A673 (cell line): ENCODE measurements around the gene HACD1. TPM values are rescaled to one million over a fixed set of nuclear protein-coding genes. Genes with fewer than 3 reads are reported as not detected.

Experiments used
- BruUV-seq: library from RNA; stranded (reverse); fragments of 400-500 nt; replicated peaks from 2 replicates; lab custom pipeline; 2021; lab: Mats Ljungman, UMichigan
- CTCF ChIA-PET: fragments of 300-600 bp; sonication (Branson Sonifier 250); formaldehyde crosslinking; loops from one replicate; lab custom pipeline; 2022; ENCODE audit warnings: antibody characterized with exemption; lab: Charles Lee
- POLR2A ChIA-PET: fragments of 300-600 bp; sonication (Branson Sonifier 250); formaldehyde crosslinking; loops from one replicate; lab custom pipeline; 2022; ENCODE audit warnings: antibody characterized with exemption; ENCODE audit not compliant: low non-redundant PET; lab: Charles Lee
- DNase-seq: peaks from one replicate; pipeline ENCODE4 v3.0.0-alpha.2; 2015; ENCODE audit warnings: low spot score
- H3K27ac ChIP-seq: fragments of 200-600 bp; sonication (generic); 2 replicates; pipeline ENCODE4 v1.5.1; 2016; ENCODE audit warnings: mixed run types, low read depth, mild to moderate bottlenecking, mixed read lengths, antibody characterized with exemption, low read length; ENCODE audit not compliant: poor library complexity, severe bottlenecking
- H3K27me3 ChIP-seq: fragments of 200-600 bp; sonication (generic); replicated peaks from 2 replicates; pipeline ENCODE4 v1.6.1; 2017; ENCODE audit warnings: mixed run types, low read depth, mild to moderate bottlenecking, mixed read lengths, antibody characterized with exemption, low read length; ENCODE audit not compliant: insufficient read depth, poor library complexity
- H3K36me3 ChIP-seq: fragments of 200-600 bp; sonication (generic); 2 replicates; pipeline ENCODE4 v1.6.1; 2016; ENCODE audit warnings: mixed run types, mild to moderate bottlenecking, mixed read lengths, antibody characterized with exemption, low read length; ENCODE audit not compliant: insufficient read depth, poor library complexity, severe bottlenecking
- H3K4me1 ChIP-seq: fragments of 200-600 bp; sonication (generic); 2 replicates; pipeline ENCODE4 v1.6.1; 2017; ENCODE audit warnings: mixed run types, mild to moderate bottlenecking, mixed read lengths, antibody characterized with exemption, low read length; ENCODE audit not compliant: insufficient read depth, poor library complexity, severe bottlenecking
- H3K4me3 ChIP-seq: fragments of 200-600 bp; sonication (generic); 2 replicates; pipeline ENCODE4 v1.5.1; 2016; ENCODE audit warnings: low read depth, mixed run types, mild to moderate bottlenecking, mixed read lengths, low read length; ENCODE audit not compliant: poor library complexity, severe bottlenecking
- H3K9me3 ChIP-seq: fragments of 200-600 bp; sonication (generic); 2 replicates; pipeline ENCODE4 v1.6.1; 2016; ENCODE audit warnings: mixed run types, low read depth, mild to moderate bottlenecking, mixed read lengths, antibody characterized with exemption, low read length; ENCODE audit not compliant: poor library complexity, severe bottlenecking
- EZH2 ChIP-seq: fragments of 200-600 bp; sonication (generic); IDR thresholded peaks from 2 replicates; pipeline ENCODE4 v1.6.1; 2017; ENCODE audit warnings: borderline replicate concordance, low read depth, mild to moderate bottlenecking, mixed read lengths, antibody characterized with exemption, low read length; ENCODE audit not compliant: poor library complexity, severe bottlenecking
- intact Hi-C: fragments of 100-400 bp; cut with micrococcal nuclease; formaldehyde crosslinking; loops from one replicate; pipeline ENCODE4 v1.10.0; 2022; ENCODE audit not compliant: unreplicated experiment
- total RNA-seq: library from RNA; stranded (reverse); gene quantifications from 2 replicates; pipeline ENCODE4 v1.2.3, GENCODE V29; 2021
- TF ChIP-seq, protein P1 (sequence below): fragments of 300-800, 200-600 bp; sonication (generic); conservative IDR thresholded peaks from 2 replicates; pipeline ENCODE4 v1.5.1; 2017; ENCODE audit warnings: low read depth, mild to moderate bottlenecking, antibody characterized with exemption, low read length, moderate library complexity, mixed read lengths

Gene HACD1
- total RNA-seq, 1 experiment from 2014 or later = 14.1 TPM

DNA sequence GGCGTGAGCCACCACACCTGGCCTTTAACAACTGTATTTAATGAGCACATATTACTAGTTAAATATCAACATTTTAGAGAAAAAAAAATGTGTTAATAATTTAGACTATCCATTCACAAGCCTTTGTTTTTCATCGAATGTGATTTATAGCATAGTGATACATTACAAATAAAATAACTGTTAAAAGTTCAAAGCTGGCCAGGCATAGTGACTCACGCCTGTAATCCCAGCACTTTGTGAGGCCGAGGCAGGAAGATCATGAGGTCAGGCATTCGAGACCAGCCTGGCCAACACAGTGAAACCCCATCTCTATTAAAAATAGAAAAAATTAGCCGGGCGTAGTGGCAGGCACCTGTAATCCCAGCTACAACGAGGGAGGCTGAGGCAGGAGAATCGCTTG, 72.7 kb downstream of the HACD1 start:
- Histone ChIP-seq H3K27ac (no peak overlapping the region), H3K9me3 (no peaks in the 10 kb centered on the region), H3K4me3 (no peak overlapping the region), H3K4me1 (no peaks in the 10 kb centered on the region), H3K27me3 (no peaks in the 10 kb centered on the region), H3K36me3 (no peaks in the 10 kb centered on the region)
- ChIA-PET CTCF (no interaction called here), POLR2A (no interaction called here)
- TF ChIP-seq, protein P1, sequence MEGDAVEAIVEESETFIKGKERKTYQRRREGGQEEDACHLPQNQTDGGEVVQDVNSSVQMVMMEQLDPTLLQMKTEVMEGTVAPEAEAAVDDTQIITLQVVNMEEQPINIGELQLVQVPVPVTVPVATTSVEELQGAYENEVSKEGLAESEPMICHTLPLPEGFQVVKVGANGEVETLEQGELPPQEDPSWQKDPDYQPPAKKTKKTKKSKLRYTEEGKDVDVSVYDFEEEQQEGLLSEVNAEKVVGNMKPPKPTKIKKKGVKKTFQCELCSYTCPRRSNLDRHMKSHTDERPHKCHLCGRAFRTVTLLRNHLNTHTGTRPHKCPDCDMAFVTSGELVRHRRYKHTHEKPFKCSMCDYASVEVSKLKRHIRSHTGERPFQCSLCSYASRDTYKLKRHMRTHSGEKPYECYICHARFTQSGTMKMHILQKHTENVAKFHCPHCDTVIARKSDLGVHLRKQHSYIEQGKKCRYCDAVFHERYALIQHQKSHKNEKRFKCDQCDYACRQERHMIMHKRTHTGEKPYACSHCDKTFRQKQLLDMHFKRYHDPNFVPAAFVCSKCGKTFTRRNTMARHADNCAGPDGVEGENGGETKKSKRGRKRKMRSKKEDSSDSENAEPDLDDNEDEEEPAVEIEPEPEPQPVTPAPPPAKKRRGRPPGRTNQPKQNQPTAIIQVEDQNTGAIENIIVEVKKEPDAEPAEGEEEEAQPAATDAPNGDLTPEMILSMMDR = no peak
- no peak for TF ChIP-seq EZH2
- BruUV-seq = no TSS peak
- intact Hi-C loops = no loop called here
- DNase-seq = no peak

Other genes with a start within 250 kb of the HACD1 start
- gene ST8SIA6, start 162.8 kb downstream of the HACD1 start, total RNA-seq = not detected in 2 replicates
- gene STAM, start 26.8 kb upstream of the HACD1 start, total RNA-seq = 34.9 and 37.4 TPM in 2 replicates
- gene TMEM236, start 134.8 kb upstream of the HACD1 start, total RNA-seq = 0.06 and 0.13 TPM in 2 replicates
- 0.15 and 0.17 TPM in 2 replicates for gene MRC1, start 192.0 kb upstream of the HACD1 start, total RNA-seq